OCI-LY3 (cell line): ENCODE data around the gene CACNA1C.

Experiments used
- H2AFZ ChIP-seq: fragments of 200-600, 300-600 bp; shearing (Covaris generic); 2 replicates; pipeline ENCODE4 v1.6.0; 2014; ENCODE audit warnings: antibody characterized with exemption, low read depth, low read length
- H3K27ac ChIP-seq: fragments of 200-600, 300-600 bp; sonication (generic); 2 replicates; pipeline ENCODE4 v1.5.1; 2014; ENCODE audit warnings: mild to moderate bottlenecking, low read length, moderate library complexity, mixed read lengths
- H3K27me3 ChIP-seq: fragments of 200-600, 300-600 bp; sonication (generic); 2 replicates; pipeline ENCODE4 v1.6.1; 2014; ENCODE audit warnings: low read depth, low read length, mixed read lengths
- H3K36me3 ChIP-seq: fragments of 200-600, 300-600 bp; sonication (generic); replicated peaks from 2 replicates; pipeline ENCODE3; 2014; ENCODE audit warnings: low read depth, low read length, mixed read lengths
- H3K4me1 ChIP-seq: fragments of 300-600, 200-600 bp; sonication (generic); 2 replicates; pipeline ENCODE4 v1.6.1; 2014; ENCODE audit warnings: low read length, mixed read lengths
- H3K4me2 ChIP-seq: fragments of 200-600, 300-600 bp; sonication (generic); 2 replicates; pipeline ENCODE4 v1.6.1; 2014; ENCODE audit warnings: low read length, mixed read lengths
- H3K4me3 ChIP-seq: fragments of 300-600, 200-600 bp; sonication (generic); 2 replicates; pipeline ENCODE4 v1.5.1; 2014; ENCODE audit warnings: antibody characterized with exemption, mild to moderate bottlenecking, low read length, moderate library complexity
- H3K79me2 ChIP-seq: fragments of 300-600, 200-600 bp; shearing (Covaris generic); 2 replicates; pipeline ENCODE4 v1.6.1; 2014; ENCODE audit warnings: mild to moderate bottlenecking, low read length, mixed read lengths
- H3K9ac ChIP-seq: fragments of 300-600, 200-600 bp; shearing (Covaris generic); 2 replicates; pipeline ENCODE4 v1.6.0; 2014; ENCODE audit warnings: mild to moderate bottlenecking, low read length, moderate library complexity
- H3K9me3 ChIP-seq: fragments of 200-600, 300-600 bp; shearing (Covaris generic); 2 replicates; pipeline ENCODE4 v1.6.1; 2014; ENCODE audit warnings: low read length, mixed read lengths; ENCODE audit not compliant: insufficient read depth
- H4K20me1 ChIP-seq: fragments of 200-600, 300-600 bp; sonication (generic); 2 replicates; pipeline ENCODE4 v1.6.1; 2016; ENCODE audit warnings: low read length, mixed read lengths; ENCODE audit not compliant: insufficient read depth
- EZH2phosphoT487 ChIP-seq: fragments of 200-600 bp; shearing (Covaris generic); IDR thresholded peaks from 2 replicates; pipeline ENCODE4 v1.6.1; 2018; ENCODE audit warnings: antibody characterized with exemption, mixed run types, low read depth
- TF ChIP-seq, protein P1 (sequence below): fragments of 200-600, 300-600 bp; sonication (generic); IDR thresholded peaks from 2 replicates; pipeline ENCODE4 v1.5.1; 2014; ENCODE audit warnings: antibody characterized with exemption, low read length, low read depth

The CACNA1C gene

GRCh38 chr12:2236506-2237294 lies 183.9 kb downstream of the CACNA1C start:
- no peaks in the 10 kb centered on the region for H4K20me1 ChIP-seq
- peaks cover 20% of the 10 kb centered on the region for H3K27me3 ChIP-seq
- H3K36me3 ChIP-seq, result no peaks in the 10 kb centered on the region
- no peak overlapping the region for H3K9ac ChIP-seq
- H3K4me1 ChIP-seq, result no peaks in the 10 kb centered on the region
- no peak overlapping the region for H3K4me2 ChIP-seq
- TF ChIP-seq, protein P1, sequence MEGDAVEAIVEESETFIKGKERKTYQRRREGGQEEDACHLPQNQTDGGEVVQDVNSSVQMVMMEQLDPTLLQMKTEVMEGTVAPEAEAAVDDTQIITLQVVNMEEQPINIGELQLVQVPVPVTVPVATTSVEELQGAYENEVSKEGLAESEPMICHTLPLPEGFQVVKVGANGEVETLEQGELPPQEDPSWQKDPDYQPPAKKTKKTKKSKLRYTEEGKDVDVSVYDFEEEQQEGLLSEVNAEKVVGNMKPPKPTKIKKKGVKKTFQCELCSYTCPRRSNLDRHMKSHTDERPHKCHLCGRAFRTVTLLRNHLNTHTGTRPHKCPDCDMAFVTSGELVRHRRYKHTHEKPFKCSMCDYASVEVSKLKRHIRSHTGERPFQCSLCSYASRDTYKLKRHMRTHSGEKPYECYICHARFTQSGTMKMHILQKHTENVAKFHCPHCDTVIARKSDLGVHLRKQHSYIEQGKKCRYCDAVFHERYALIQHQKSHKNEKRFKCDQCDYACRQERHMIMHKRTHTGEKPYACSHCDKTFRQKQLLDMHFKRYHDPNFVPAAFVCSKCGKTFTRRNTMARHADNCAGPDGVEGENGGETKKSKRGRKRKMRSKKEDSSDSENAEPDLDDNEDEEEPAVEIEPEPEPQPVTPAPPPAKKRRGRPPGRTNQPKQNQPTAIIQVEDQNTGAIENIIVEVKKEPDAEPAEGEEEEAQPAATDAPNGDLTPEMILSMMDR, result no peak
- no peak overlapping the region for H3K27ac ChIP-seq
- no peak overlapping the region for H3K4me3 ChIP-seq
- H3K9me3 ChIP-seq, result no peaks in the 10 kb centered on the region
- no peak overlapping the region for H2AFZ ChIP-seq
- no peaks in the 10 kb centered on the region for H3K79me2 ChIP-seq

GRCh38 chr12:2238111-2238510 lies 185.3 kb downstream of the CACNA1C start:
- H2AFZ ChIP-seq, result no peak overlapping the region
- H3K79me2 ChIP-seq, result no peaks in the 10 kb centered on the region
- no peaks in the 10 kb centered on the region for H3K36me3 ChIP-seq
- peaks cover 16% of the 10 kb centered on the region; the same call in 1 of the 2 replicates for H3K27me3 ChIP-seq
- H3K4me1 ChIP-seq, result no peaks in the 10 kb centered on the region
- H3K4me3 ChIP-seq, result no peak overlapping the region
- H3K27ac ChIP-seq, result no peak overlapping the region
- no peak for TF ChIP-seq EZH2phosphoT487
- TF ChIP-seq, protein P1, result no peak
- no peak overlapping the region for H3K4me2 ChIP-seq
- no peaks in the 10 kb centered on the region for H3K9me3 ChIP-seq
- H3K9ac ChIP-seq, result no peak overlapping the region
- no peaks in the 10 kb centered on the region for H4K20me1 ChIP-seq

- Histone ChIP-seq H3K4me2 (no peak overlapping the region), H3K79me2 (no peaks in the 10 kb centered on the region), H2AFZ (no peak overlapping the region), H3K27ac (no peak overlapping the region), H3K4me1 (no peaks in the 10 kb centered on the region), H3K9ac (no peak overlapping the region), H4K20me1 (no peaks in the 10 kb centered on the region), H3K36me3 (no peaks in the 10 kb centered on the region), H3K4me3 (no peak overlapping the region), H3K9me3 (no peaks in the 10 kb centered on the region), H3K27me3 (peaks cover 8% of the 10 kb centered on the region; the same call in 1 of the 2 replicates)
- TF ChIP-seq, protein P1, result no peak
- TF ChIP-seq EZH2phosphoT487, result no peak
Observed at GRCh38 chr12:2239381-2239871, 186.6 kb downstream of the CACNA1C start.

DNA sequence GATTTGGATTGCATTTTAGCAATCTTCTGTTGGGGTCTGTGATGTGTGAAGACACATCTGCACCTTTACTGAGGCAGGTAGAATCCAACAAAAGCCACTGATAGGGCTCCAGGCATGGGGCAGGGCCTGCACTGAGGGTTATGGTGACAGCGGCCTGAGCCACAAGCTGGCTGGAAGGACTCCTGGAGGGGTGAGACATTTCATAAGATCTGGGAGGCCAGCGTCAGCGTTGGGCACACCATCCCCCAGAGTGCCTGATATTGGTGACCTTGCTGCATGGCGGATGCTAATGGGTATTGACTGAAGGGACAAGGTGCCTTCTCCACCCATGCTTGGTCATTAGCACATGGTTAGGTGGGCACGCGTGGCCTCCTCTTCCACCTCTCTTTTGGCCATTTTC lies 187.6 kb downstream of the CACNA1C start:
- H4K20me1 ChIP-seq, result no peaks in the 10 kb centered on the region
- H3K4me1 ChIP-seq, result no peaks in the 10 kb centered on the region
- no peaks in the 10 kb centered on the region for H3K36me3 ChIP-seq
- H3K4me2 ChIP-seq, result no peak overlapping the region
- H3K27me3 ChIP-seq, result peaks cover 8% of the 10 kb centered on the region; the same call in 1 of the 2 replicates
- no peak overlapping the region for H3K9ac ChIP-seq
- H3K27ac ChIP-seq, result no peak overlapping the region
- no peaks in the 10 kb centered on the region for H3K79me2 ChIP-seq
- TF ChIP-seq, protein P1, result no peak
- TF ChIP-seq EZH2phosphoT487, result no peak
- no peak overlapping the region for H3K4me3 ChIP-seq
- no peak overlapping the region for H2AFZ ChIP-seq
- H3K9me3 ChIP-seq, result no peaks in the 10 kb centered on the region
